Fibroblast of skin of left quadriceps (primary cell): ENCODE results near the gene PRKCSH.

ENCODE experiments used
- DNase-seq, 2 experiments: peaks; one replicate each; pipeline ENCODE4 v3.0.0-alpha.2; 2013; ENCODE audit warnings: low read depth in 2 of 2

The PRKCSH gene

GRCh38 chr19:11499890-11500420 is 64.5 kb downstream of the PRKCSH start:
- DNase-seq: no peak
